ENCODE data around the gene GFI1. TPM values are rescaled to one million over a fixed set of nuclear protein-coding genes. Genes with fewer than 3 reads are reported as not detected.

The GFI1 gene
- 0.52 TPM in 1 of 2 replicates, not detected in the other for total RNA-seq

GRCh38 chr1:92486251-92487077, at the start of gene GFI1:
Gene GFI1, minus strand, starts transcription at chr1:92486925. Its CDS starts 3,438 bp downstream, at chr1:92483487.

Other genes with a start within 250 kb of the GFI1 start
- 8.3 and 9.0 TPM in 2 replicates for gene GLMN, start 187.9 kb downstream of the GFI1 start, total RNA-seq
- gene RPAP2, start 187.9 kb downstream of the GFI1 start, total RNA-seq, result 3.7 and 10.3 TPM in 2 replicates

Measured in epithelial cell of alveolus of lung (primary cell).